ENCODE measurements around the gene AGGF1. TPM values are rescaled to one million over a fixed set of nuclear protein-coding genes. Genes with fewer than 3 reads are reported as not detected.
"Not testable (repeated sequence)": the region's sequence is repeated elsewhere in the genome, so short reads cannot be mapped to it uniquely, and the experiment has no call there.

The AGGF1 gene
- total RNA-seq, 1 donor, result 25.7 TPM

- no peak for DNase-seq (ENCODE audit: insufficient read length, low spot score, missing footprints)
- H2AFZ ChIP-seq (ENCODE audit: low read length), result no peak overlapping the region
- H3K4me3 ChIP-seq (ENCODE audit: insufficient read depth, low read length), result no peak overlapping the region
- no peaks in the 10 kb centered on the region for H3K27me3 ChIP-seq (ENCODE audit: insufficient read depth, low read length)
- H3K27ac ChIP-seq (ENCODE audit: low read depth, low read length), result no peak overlapping the region
- no peaks in the 10 kb centered on the region for H3K9me3 ChIP-seq (ENCODE audit: low read depth, low read length)
- no peaks in the 10 kb centered on the region for H4K20me1 ChIP-seq (ENCODE audit: insufficient read depth, low read length)
- peaks cover 9% of the 10 kb centered on the region for H3K4me1 ChIP-seq (ENCODE audit: insufficient read depth, low read length)
- H3K79me2 ChIP-seq (ENCODE audit: insufficient read depth, low read length), result no peaks in the 10 kb centered on the region
- no peak for TF ChIP-seq CTCF (IDR thresholded peaks at IDR 0.05; ENCODE audit: extremely low read depth, low read depth, low read length)
- H3K4me2 ChIP-seq (ENCODE audit: insufficient read depth, low read length), result no peak overlapping the region
- H3K36me3 ChIP-seq (ENCODE audit: insufficient read depth, low read length), result no peaks in the 10 kb centered on the region
Observed at GRCh38 chr5:77102549-77102948, 72.3 kb downstream of the AGGF1 start.

DNA sequence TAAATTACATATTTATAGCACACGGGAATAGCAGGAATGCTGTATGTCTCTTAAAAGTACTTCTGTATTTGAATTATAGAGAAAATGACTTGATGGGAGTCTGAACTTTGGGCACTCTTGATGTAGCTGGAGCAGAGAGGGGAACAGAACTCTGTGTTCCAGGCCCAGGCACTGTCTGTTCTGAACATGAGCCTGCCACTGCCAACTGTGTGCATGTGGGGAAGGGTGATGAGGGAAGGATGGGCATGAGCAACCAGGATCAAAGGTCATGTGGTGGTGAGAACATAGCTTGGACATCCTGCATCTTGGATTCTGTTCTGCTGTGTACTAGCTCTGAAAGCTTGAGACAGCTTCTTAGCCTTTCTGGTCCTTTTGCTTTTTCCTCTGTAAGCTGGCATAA, 73.3 kb downstream of the AGGF1 start:
- Histone ChIP-seq H2AFZ (ENCODE audit: low read length) (no peak overlapping the region), H3K4me1 (ENCODE audit: insufficient read depth, low read length) (peaks cover 9% of the 10 kb centered on the region), H3K4me2 (ENCODE audit: insufficient read depth, low read length) (no peak overlapping the region), H3K9me3 (ENCODE audit: low read depth, low read length) (no peaks in the 10 kb centered on the region), H3K27me3 (ENCODE audit: insufficient read depth, low read length) (no peaks in the 10 kb centered on the region), H3K79me2 (ENCODE audit: insufficient read depth, low read length) (no peaks in the 10 kb centered on the region), H3K4me3 (ENCODE audit: insufficient read depth, low read length) (no peak overlapping the region), H4K20me1 (ENCODE audit: insufficient read depth, low read length) (no peaks in the 10 kb centered on the region), H3K27ac (ENCODE audit: low read depth, low read length) (no peak overlapping the region), H3K36me3 (ENCODE audit: insufficient read depth, low read length) (no peaks in the 10 kb centered on the region)
- no peak for TF ChIP-seq CTCF (IDR thresholded peaks at IDR 0.05; ENCODE audit: extremely low read depth, low read depth, low read length)
- no peak for DNase-seq (ENCODE audit: insufficient read length, low spot score, missing footprints)

DNA sequence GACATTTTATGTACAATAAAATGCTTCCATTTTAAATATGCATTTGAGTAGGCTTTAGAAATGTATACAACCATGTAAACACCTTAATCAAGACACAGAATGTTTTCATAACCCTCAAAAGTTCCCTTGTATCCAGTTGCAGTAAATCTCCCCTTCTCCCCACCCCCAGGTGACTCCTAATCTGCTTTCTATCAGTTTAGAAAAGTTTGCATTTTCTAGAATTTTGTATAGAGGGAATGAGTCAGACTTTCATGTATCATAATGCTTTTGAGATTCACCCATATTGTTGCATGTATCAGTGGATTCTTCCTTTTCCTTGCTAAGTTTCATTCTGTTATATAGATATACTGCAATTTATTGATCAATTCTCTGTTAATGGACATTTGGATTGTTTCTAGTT, 74.6 kb downstream of the AGGF1 start:
- H3K27me3 ChIP-seq (ENCODE audit: insufficient read depth, low read length), result no peaks in the 10 kb centered on the region
- no peaks in the 10 kb centered on the region for H3K9me3 ChIP-seq (ENCODE audit: low read depth, low read length)
- H3K4me3 ChIP-seq (ENCODE audit: insufficient read depth, low read length), result no peak overlapping the region
- no peak for TF ChIP-seq CTCF (IDR thresholded peaks at IDR 0.05; ENCODE audit: extremely low read depth, low read depth, low read length)
- peaks cover 9% of the 10 kb centered on the region for H3K4me1 ChIP-seq (ENCODE audit: insufficient read depth, low read length)
- H3K4me2 ChIP-seq (ENCODE audit: insufficient read depth, low read length), result no peak overlapping the region
- DNase-seq (ENCODE audit: insufficient read length, low spot score, missing footprints), result no peak
- no peak overlapping the region for H3K27ac ChIP-seq (ENCODE audit: low read depth, low read length)
- H3K36me3 ChIP-seq (ENCODE audit: insufficient read depth, low read length), result no peaks in the 10 kb centered on the region
- no peaks in the 10 kb centered on the region for H4K20me1 ChIP-seq (ENCODE audit: insufficient read depth, low read length)
- no peaks in the 10 kb centered on the region for H3K79me2 ChIP-seq (ENCODE audit: insufficient read depth, low read length)
- no peak overlapping the region for H2AFZ ChIP-seq (ENCODE audit: low read length)

- H3K27me3 ChIP-seq (ENCODE audit: insufficient read depth, low read length); H3K79me2 ChIP-seq (ENCODE audit: insufficient read depth, low read length); DNase-seq (ENCODE audit: insufficient read length, low spot score, missing footprints); H3K4me3 ChIP-seq (ENCODE audit: insufficient read depth, low read length); H3K27ac ChIP-seq (ENCODE audit: low read depth, low read length); H3K36me3 ChIP-seq (ENCODE audit: insufficient read depth, low read length); H3K4me2 ChIP-seq (ENCODE audit: insufficient read depth, low read length); H2AFZ ChIP-seq (ENCODE audit: low read length); H3K4me1 ChIP-seq (ENCODE audit: insufficient read depth, low read length); H3K9me3 ChIP-seq (ENCODE audit: low read depth, low read length); H4K20me1 ChIP-seq (ENCODE audit: insufficient read depth, low read length): not testable (repeated sequence)
Observed at GRCh38 chr5:77107035-77107434, 76.8 kb downstream of the AGGF1 start.

Small RNAs within 50 kb of the gene (small RNA-seq; reads per million reads assigned to genes)
- gene SNORA47, result 7.5 reads per million, percentile 90 among the genes with 10 or more reads in this experiment

Other genes with a start within 250 kb of the AGGF1 start
- 1.8 and 5.3 TPM in 2 replicates for gene F2RL1, start 211.4 kb upstream of the AGGF1 start, total RNA-seq
- gene S100Z, start 180.4 kb upstream of the AGGF1 start, total RNA-seq, result not detected in 2 replicates
- gene CRHBP, start 77.4 kb upstream of the AGGF1 start, total RNA-seq, result under 0.01 TPM in 1 of 2 replicates, not detected in the other
- gene ZBED3, start 56.9 kb downstream of the AGGF1 start, total RNA-seq, result 1.1 and 4.7 TPM in 2 replicates
- under 0.01 TPM in 2 replicates for gene PDE8B, start 180.3 kb downstream of the AGGF1 start, total RNA-seq